HL-60 (cell line): ENCODE data around the gene NCAPG2.

Experiments
- POLR2AphosphoS5 ChIP-seq: IDR thresholded peaks from 2 replicates; pipeline ENCODE4 v1.6.1; 2012; ENCODE audit warnings: low read depth
- TF ChIP-seq, protein P1 (sequence below): IDR thresholded peaks from one replicate; pipeline ENCODE4 v1.5.1; 2011; ENCODE audit warnings: low read length, control low read depth, inconsistent platforms; ENCODE audit not compliant: insufficient read depth

DNA sequence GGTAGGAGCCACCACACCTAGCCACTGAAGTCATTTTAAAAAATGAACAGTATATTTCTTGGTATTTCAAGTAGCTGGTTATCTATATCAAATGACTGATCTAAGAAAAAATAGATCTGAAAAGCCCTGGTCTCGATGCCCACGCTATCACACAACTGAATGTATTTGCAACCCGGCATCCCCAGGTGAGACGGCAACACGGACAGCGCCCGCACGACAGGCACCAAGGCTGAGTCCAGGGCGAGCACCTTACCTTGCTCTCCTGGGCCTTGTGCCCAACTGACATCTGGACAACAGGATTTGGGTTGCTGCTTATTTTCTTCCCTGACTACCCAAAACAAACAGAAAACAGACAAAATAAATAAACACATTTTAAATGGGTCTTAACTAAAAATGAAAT lies 44.8 kb upstream of the NCAPG2 start:
- TF ChIP-seq, protein P1, sequence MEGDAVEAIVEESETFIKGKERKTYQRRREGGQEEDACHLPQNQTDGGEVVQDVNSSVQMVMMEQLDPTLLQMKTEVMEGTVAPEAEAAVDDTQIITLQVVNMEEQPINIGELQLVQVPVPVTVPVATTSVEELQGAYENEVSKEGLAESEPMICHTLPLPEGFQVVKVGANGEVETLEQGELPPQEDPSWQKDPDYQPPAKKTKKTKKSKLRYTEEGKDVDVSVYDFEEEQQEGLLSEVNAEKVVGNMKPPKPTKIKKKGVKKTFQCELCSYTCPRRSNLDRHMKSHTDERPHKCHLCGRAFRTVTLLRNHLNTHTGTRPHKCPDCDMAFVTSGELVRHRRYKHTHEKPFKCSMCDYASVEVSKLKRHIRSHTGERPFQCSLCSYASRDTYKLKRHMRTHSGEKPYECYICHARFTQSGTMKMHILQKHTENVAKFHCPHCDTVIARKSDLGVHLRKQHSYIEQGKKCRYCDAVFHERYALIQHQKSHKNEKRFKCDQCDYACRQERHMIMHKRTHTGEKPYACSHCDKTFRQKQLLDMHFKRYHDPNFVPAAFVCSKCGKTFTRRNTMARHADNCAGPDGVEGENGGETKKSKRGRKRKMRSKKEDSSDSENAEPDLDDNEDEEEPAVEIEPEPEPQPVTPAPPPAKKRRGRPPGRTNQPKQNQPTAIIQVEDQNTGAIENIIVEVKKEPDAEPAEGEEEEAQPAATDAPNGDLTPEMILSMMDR, result no peak
- TF ChIP-seq POLR2AphosphoS5, result no peak
